Dendritic cell treated with granulocyte-macrophage colony-stimulating factor and Interleukin-4, amounts not matched to agents 40 ng/mL and 50 ng/mL, for 4 days (primary cell): ENCODE measurements around the gene FLNA.
"Not testable (repeated sequence)": the region's sequence is repeated elsewhere in the genome, so short reads cannot be mapped to it uniquely, and the experiment has no call there.

ENCODE experiments used
- H3K27ac Mint-ChIP-seq: one replicate; pipeline ENCODE4 v1.8.0; 2022; ENCODE audit warnings: mild to moderate bottlenecking, mixed read lengths
- H3K27me3 Mint-ChIP-seq: one replicate; pipeline ENCODE4 v1.8.0; 2022; ENCODE audit warnings: mild to moderate bottlenecking, mixed read lengths
- H3K36me3 Mint-ChIP-seq: one replicate; pipeline ENCODE4 v1.8.0; 2022; ENCODE audit warnings: low read depth, mixed read lengths
- H3K4me1 Mint-ChIP-seq: one replicate; pipeline ENCODE4 v1.8.0; 2022; ENCODE audit warnings: low read depth, mixed read lengths
- H3K4me3 Mint-ChIP-seq: one replicate; pipeline ENCODE4 v1.8.0; 2022; ENCODE audit warnings: mild to moderate bottlenecking, moderate library complexity, mixed read lengths
- H3K9me3 Mint-ChIP-seq: one replicate; pipeline ENCODE4 v1.8.0; 2022; ENCODE audit warnings: mixed read lengths
- intact Hi-C: fragments of 100-400 bp; cut with micrococcal nuclease; formaldehyde crosslinking; loops from one replicate; pipeline ENCODE4 v1.15.0; 2022

FLNA gene

DNA sequence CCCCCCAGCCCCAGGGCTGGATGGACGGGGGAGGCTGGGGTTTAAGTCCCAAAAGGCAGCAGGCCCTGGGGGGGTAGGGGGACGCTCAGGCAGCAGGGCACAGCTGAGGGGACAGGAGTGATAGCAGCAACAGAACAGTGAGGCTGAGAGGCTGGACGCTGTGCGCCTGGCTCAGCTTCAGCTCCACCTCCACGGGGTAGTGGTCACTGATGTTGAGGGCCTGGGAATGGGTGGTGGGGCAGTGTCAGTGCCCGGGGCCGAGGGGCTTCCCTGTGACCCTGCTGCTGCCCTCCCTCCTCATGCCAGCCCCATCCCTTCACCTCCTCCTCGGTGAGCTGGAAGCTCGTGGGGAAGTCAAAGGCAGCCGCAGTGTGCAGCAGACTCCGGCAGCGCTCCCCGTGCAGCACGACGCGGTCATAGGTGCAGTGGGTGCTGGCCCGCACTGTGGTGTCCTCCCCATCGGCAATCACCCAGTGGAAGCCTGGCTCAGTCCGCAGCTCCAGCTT, 28.2 kb upstream of the FLNA start:
- Mint-ChIP-seq H3K27ac (peak overlapping the region; percentile 15), H3K9me3 (no peaks in the 10 kb centered on the region), H3K4me1 (peaks cover 24% of the 10 kb centered on the region), H3K27me3 (no peaks in the 10 kb centered on the region), H3K36me3 (peaks cover 78% of the 10 kb centered on the region), H3K4me3 (no peak overlapping the region)
- intact Hi-C loops: loop anchor here (10.0 kb wide), 1 partner anchor 52 kb away; the partner anchor contains the start of gene PLXNA3

DNA sequence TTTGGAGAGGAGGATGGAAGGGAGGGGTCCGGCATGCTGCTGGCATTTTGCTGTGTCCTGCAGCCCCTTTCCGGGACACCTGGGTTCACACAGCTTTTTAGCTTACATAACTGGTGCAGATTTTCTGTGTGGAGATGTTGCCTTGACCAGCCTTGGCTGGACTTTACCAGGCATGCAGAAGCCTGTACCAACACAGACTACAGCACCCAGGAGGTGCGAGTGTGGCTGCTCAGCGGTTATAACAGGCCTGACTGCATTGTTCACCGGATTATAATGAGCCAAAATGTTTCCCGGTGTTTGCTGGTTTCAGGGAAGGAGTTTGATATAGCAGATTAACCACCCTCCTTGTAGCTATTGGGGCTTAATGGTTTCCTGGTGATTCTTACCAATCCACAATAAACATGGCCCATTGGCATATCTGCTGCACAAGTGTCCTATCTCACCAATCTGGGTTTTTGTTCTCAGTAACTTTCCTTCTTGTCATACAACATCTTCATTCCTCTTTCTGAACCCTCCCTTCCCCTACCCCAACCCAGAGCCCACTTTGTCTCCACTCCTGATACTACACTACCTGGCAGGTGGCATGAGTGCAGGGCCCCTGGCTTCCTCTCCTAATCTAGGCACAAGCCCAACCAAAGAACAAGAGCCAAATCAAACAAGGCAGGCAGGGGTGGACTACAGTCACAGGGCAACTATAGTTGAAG, 27.6 kb upstream of the FLNA start:
- Mint-ChIP-seq H3K27ac (peak overlapping the region; percentile 15), H3K9me3 (no peaks in the 10 kb centered on the region), H3K4me1 (peaks cover 24% of the 10 kb centered on the region), H3K27me3 (no peaks in the 10 kb centered on the region), H3K36me3 (peaks cover 78% of the 10 kb centered on the region), H3K4me3 (no peak overlapping the region)
- intact Hi-C loops: loop anchor here (10.0 kb wide), 1 partner anchor 53 kb away; the partner anchor contains the start of gene PLXNA3

DNA sequence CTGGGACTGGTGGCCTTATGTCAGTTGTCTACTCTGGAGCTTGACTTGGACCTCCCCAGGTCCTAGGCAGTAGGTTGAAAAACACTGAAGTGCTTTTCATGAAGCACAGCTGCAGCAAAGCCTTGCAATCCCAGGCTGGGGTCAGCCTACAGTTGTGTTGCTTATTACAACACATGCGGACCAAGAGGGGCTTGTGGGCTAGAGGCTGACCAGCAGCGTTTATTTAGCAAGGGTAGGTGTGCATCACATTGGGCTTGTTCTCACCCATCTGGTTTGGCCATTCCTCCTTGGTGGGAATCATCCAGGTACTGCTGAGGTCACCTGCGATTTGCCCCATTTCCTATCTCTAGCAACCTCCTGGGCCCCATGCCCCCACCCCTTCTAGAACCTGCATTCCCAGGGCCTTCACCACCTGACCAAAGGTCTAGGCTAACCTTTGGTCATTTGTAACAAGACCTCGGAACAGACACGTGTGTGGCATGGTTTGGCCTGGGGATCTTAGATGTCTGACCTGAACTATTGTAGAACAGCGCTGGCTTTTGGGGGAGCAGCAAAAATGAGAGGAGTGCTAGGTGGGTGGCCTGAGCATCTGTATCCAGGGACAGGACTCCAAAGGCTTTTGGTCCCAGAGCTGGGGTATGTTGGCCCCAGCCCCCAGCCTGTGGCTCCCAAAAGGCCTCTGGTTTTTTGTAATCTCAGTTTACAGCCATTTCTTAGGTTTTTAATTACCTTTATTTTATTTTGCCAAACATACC, 26.8 kb upstream of the FLNA start:
- Mint-ChIP-seq H3K4me1 (peaks cover 24% of the 10 kb centered on the region), H3K4me3 (no peak overlapping the region), H3K27ac (no peak overlapping the region), H3K9me3 (no peaks in the 10 kb centered on the region), H3K27me3 (no peaks in the 10 kb centered on the region), H3K36me3 (peaks cover 78% of the 10 kb centered on the region)
- intact Hi-C loops: loop anchor here (10.0 kb wide), 1 partner anchor 54 kb away; the partner anchor contains the start of gene PLXNA3

DNA sequence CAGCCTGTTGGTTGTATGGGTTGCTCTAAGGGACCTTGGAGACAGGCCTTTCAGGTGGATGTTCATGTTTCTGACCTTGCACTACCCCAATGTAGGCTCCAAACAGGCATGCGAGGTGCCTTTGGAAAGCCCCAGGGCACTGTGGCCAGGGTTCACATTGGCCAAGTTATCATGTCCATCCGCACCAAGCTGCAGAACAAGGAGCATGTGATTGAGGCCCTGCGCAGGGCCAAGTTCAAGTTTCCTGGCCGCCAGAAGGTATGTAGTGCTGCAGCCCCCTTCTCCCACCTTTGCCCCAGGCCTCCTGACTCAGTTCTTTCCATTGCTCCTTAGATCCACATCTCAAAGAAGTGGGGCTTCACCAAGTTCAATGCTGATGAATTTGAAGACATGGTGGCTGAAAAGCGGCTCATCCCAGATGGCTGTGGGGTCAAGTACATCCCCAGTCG, 26.0 kb upstream of the FLNA start:
- Mint-ChIP-seq H3K4me3 (peak overlapping the region; percentile 91), H3K4me1 (peaks cover 22% of the 10 kb centered on the region), H3K36me3 (peaks cover 76% of the 10 kb centered on the region)
- H3K27me3 Mint-ChIP-seq, H3K27ac Mint-ChIP-seq, H3K9me3 Mint-ChIP-seq: not testable (repeated sequence)
- intact Hi-C loops: loop anchor here (10.0 kb wide), 1 partner anchor 54 kb away; the partner anchor contains the start of gene PLXNA3

DNA sequence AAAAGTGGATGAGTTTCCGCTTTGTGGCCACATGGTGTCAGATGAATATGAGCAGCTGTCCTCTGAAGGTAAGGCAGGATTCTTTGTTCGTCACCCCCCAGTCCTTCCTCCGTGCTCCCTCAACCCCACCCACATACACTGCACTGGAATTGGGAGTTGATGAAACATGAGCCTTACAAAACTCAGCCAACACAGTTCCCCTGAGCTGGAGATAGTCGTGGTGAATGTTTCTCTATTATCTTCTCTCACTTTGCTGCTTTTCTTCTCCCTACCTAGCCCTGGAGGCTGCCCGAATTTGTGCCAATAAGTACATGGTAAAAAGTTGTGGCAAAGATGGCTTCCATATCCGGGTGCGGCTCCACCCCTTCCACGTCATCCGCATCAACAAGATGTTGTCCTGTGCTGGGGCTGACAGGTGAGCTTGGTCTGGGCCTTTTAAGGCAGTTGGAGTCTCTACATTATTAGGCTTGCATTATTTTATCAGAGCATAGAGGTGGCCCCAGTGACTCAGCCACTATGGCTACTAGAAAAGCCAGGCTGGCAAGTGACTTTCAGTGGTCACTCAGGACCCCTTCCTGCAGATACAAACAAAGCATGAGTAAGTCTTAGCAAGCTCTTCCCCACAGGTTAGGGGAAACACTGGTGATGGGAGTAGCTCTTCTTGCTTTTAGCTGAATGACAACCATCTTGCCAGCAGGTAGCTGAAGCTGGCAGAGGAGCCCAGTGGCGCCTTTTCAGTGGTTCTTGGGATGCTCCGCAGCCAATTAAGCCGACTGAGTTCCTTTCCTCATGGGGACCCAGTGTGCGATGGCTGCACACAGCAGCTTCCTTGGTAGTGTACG, 25.3 kb upstream of the FLNA start:
- Mint-ChIP-seq H3K27ac (peak overlapping the region; percentile 99), H3K9me3 (no peaks in the 10 kb centered on the region), H3K4me3 (peak overlapping the region; percentile 91), H3K36me3 (peaks cover 70% of the 10 kb centered on the region), H3K27me3 (no peaks in the 10 kb centered on the region), H3K4me1 (peaks cover 18% of the 10 kb centered on the region)
- intact Hi-C loops: loop anchor here (10.0 kb wide), 1 partner anchor 55 kb away; the partner anchor contains the start of gene PLXNA3

DNA sequence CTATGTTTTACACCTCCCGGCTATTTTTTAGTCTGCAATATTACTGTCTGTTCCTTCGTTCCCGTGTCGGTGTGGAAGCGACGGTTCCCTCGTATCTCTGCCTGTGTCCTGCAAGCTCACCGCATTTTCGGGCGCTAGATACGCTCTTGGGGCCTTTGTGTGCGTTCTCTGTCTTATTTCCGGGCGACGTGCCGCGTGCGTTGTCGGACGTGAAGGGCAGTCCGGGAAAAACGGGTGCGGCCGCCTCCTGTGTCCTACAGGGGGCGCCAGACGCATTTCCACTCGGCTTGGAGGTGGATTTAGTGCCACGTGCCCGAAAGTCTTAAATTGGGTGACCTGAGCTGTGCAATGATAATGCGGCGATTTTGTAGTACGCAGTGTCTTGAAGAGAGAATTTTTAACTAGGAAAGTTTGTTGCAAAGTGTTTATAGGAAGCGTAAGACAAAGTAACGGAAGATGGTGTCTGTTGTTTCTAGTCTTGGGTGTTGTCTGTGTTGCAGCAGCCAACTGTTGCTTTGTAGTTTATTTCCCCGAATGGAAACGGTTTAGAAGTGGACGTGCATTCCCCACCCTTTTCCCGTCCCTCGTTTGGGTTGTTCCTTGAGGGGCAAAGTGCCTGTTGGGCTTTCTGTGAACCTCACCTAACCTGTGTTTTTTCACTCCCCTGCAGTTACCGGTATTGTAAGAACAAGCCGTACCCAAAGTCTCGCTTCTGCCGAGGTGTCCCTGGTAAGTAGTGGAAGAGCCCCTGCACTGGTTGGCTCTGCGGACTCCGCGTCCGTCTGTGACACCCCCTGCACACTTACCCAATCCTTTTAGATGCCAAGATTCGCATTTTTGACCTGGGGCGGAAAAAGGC, 24.5 kb upstream of the FLNA start:
- H3K4me1 Mint-ChIP-seq: peaks cover 12% of the 10 kb centered on the region
- intact Hi-C loops: no loop called here
- H3K9me3 Mint-ChIP-seq: no peaks in the 10 kb centered on the region
- peaks cover 61% of the 10 kb centered on the region for H3K36me3 Mint-ChIP-seq
- H3K4me3 Mint-ChIP-seq: peak overlapping the region; percentile 91
- H3K27me3 Mint-ChIP-seq: no peaks in the 10 kb centered on the region
- H3K27ac Mint-ChIP-seq: peak overlapping the region; percentile 99

DNA sequence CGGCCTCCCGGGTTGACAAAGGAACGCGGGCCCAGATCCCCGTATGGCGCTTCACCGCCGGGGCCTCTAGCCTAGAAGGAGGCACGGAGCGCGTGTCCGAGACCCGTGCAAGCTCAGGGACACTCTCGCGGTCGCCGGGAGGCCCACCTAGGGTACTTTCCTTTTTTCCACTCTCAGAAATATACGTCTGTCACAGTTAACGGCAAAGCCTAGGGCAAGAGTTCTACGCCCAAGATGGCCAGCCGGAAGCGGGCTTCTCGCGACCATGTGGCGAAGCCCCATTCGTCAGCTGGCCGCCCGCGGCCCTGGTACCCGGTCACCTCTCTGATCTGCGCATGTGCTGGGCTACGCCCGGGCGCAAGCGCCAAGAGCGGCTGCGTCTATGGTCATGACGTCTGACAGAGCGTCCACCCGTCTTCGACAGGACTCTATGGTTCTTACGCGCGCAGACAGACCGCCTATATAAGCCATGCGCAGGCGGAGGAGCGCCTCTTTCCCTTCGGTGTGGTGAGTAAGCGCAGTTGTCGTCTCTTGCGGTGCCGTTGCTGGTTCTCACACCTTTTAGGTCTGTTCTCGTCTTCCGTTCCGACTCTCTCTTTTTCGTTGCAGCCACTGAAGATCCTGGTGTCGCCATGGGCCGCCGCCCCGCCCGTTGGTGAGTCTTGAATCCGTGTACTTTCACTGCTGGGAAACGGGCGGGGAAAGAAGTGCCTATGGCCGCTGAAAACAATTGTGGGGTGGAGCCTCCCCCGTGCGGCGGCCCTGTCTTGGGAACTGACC, 23.6 kb upstream of the FLNA start, which contains the start of gene RPL10:
Gene RPL10 (plus strand): TSS at position 490 of the 780 bp plus-strand sequence. CDS start 143 bp downstream, at position 633.
- H3K9me3 Mint-ChIP-seq: no peaks in the 10 kb centered on the region
- peak within 1 kb of the TSS; percentile 91 for H3K4me3 Mint-ChIP-seq
- intact Hi-C loops: no loop called here
- no peaks in the 10 kb centered on the region for H3K27me3 Mint-ChIP-seq
- H3K27ac Mint-ChIP-seq: peak within 1 kb of the TSS; percentile 99
- H3K4me1 Mint-ChIP-seq: peaks cover 12% of the 10 kb centered on the region
- H3K36me3 Mint-ChIP-seq: peaks cover 53% of the 10 kb centered on the region

DNA sequence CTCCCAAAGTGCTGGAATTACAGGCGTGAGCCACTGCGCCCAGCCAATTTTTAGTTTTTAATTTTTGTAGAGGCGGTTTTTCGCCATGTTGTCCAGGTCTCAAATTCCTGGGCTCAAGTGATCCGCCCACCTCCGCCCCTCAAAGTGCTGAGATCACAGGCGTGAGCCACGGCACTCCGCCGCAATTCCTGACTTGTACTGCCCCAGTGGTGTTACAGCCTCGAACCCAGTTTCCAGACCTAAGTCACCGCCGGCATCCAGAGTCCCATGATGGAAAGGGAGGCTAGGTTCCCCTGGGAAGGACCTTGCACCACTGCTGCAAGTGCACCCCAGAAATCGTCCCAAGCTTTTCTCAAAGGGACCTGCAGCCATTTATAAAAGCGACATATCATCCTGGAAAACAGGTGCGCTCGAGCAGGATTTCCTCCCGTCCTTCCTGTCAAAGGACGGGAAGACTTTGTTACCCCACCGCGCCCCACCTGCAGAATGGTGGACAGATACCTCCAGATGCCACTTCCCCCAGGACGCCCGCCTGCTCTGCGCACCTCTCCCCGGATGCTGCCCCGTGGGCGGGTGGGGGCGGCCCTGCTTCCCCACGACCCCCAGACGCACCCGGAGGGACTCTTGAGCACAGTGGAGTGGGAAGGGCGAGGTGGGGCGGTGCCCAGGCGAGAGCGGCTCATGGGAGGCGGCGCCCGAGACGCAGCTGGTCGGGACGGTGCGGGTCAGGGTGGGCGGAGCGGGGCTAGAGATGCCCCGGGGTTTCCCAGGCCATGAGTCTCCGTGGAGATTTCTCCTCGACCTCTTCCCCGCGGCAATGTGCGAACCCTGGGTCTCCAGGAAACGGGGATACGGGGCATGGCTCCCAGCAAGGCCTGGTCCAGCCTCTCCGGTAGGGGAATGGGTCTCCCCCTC, 22.8 kb upstream of the FLNA start:
- intact Hi-C loops: no loop called here
- peak overlapping the region; percentile 91 for H3K4me3 Mint-ChIP-seq
- no peaks in the 10 kb centered on the region for H3K9me3 Mint-ChIP-seq
- H3K4me1 Mint-ChIP-seq: peaks cover 6% of the 10 kb centered on the region
- H3K36me3 Mint-ChIP-seq: peaks cover 44% of the 10 kb centered on the region
- H3K27me3 Mint-ChIP-seq: no peaks in the 10 kb centered on the region
- peak overlapping the region; percentile 99 for H3K27ac Mint-ChIP-seq

DNA sequence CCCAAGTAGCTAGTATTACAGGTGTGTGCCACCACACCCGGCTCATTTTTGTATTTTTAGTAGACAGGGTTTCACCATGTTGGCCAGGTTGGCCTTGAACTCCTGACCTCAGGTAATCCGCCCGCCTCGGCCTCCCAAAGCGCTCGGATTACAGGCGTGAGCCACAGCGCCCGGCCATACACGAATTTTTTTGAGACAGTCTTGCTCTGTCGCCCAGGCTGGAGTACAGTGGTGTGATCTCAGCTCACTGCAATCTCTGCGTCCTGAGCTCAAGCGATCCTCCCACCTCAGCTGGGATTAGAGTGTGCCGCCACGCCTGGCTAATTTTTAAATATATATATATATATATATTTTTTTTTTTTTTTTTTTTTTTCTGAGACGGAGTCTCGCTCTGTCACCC, 21.9 kb upstream of the FLNA start:
- H3K36me3 Mint-ChIP-seq: peaks cover 36% of the 10 kb centered on the region
- intact Hi-C loops: not testable (repeated sequence)
- H3K27ac Mint-ChIP-seq: peak overlapping the region; percentile 99

DNA sequence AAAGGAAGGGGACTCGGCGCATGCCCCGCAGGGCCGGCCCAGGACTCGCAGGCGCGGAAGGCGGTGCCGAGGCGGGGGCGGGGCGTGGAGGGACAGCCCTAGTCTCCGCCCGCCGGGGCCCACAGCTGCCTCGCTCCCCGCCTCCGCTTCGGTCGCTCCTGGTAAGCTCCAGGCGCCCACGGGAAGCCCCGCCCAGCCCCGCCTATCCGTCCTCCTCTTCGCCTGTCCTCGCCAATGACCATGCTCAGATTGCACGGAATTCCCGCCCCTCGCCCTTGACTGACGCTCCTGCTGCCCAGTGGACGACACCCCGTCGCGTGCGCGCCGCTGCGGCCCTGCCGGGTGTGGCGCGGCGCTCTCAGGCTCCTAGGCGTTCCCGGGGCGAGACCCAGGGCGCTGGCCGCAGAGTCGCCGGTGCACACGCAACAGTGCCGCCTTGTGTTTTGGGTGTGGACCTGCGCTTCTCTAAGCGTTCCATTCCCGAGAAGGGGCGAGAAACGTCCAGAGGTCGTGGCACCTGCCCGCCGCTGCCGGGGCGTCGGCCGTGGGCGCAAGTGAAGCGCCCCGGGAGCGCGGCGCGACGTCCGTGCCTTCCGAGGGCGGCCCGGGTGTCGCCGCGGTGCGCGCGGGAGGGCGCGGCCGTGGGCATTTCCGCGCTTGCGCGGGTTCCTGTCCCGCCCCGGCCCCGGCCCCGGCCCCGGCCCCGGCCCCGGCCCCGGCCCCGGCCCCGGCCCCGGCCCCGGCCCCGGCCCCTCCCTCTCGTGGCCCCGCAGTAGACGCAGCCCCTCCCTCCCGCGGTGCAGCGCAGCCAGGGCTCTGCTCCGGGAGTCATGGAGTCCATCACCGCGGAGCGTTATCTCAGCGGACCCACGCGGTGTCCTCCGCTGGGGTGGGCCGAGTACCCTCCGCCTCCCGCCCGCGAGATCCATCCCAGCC, 15.6 kb upstream of the FLNA start:
- H3K9me3 Mint-ChIP-seq, H3K4me3 Mint-ChIP-seq, H3K27ac Mint-ChIP-seq, H3K4me1 Mint-ChIP-seq, intact Hi-C loops, H3K36me3 Mint-ChIP-seq, H3K27me3 Mint-ChIP-seq: not testable (repeated sequence)

More for the DNA sequence above, 21.9 kb upstream of the FLNA start:
- H3K27me3 Mint-ChIP-seq, H3K9me3 Mint-ChIP-seq, H3K4me1 Mint-ChIP-seq: not testable (repeated sequence)
- H3K4me3 Mint-ChIP-seq: peak overlapping the region; percentile 91

DNA sequence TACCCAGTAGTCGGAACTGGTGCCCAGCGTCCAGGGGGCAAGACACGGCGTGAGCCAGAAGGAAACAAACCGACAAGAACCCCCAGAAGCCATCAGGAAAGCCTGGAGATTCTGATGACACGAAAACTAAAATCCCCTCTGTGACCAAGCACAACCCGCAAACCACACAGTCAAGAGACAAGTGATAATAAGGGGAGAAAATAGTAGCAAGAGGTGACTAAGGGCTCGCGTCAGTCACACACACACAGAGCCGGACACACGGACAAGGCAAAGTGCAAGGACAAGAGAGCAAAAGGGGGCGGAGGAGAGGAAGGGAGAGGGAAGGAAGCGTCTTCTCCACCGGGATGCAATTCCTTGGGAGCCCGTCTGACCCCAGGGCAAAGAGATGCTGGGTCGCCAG, 14.2 kb upstream of the FLNA start:
- H3K4me1 Mint-ChIP-seq: peaks cover 11% of the 10 kb centered on the region
- intact Hi-C loops, H3K27ac Mint-ChIP-seq, H3K4me3 Mint-ChIP-seq, H3K9me3 Mint-ChIP-seq, H3K27me3 Mint-ChIP-seq, H3K36me3 Mint-ChIP-seq: not testable (repeated sequence)
